HepG2 (cell line): ENCODE data around the gene PPP4C. TPM values are rescaled to one million over a fixed set of nuclear protein-coding genes. Genes with fewer than 3 reads are reported as not detected.

ENCODE experiments used
- ELF1 ChIP-seq: sonication (generic); formaldehyde crosslinking; IDR thresholded peaks from 2 replicates; pipeline ENCODE4 v1.4.0; 2020; ENCODE audit warnings: missing genetic modification reagents
- HCFC1 ChIP-seq: fragments of 150-350 bp; IDR thresholded peaks from 2 replicates; pipeline ENCODE4 v1.6.1; 2014; ENCODE audit warnings: low read depth, low read length
- HDAC2 ChIP-seq: sonication (generic); formaldehyde crosslinking; IDR thresholded peaks from 2 replicates; pipeline ENCODE4 v1.4.0; 2020; ENCODE audit warnings: missing genetic modification reagents
- KDM5A ChIP-seq: fragments of 200-600 bp; sonication (generic); IDR thresholded peaks from 2 replicates; pipeline ENCODE4 v1.7.0; 2018; ENCODE audit warnings: antibody characterized with exemption, mild to moderate bottlenecking, low read length, borderline replicate concordance
- NFIB ChIP-seq: sonication (generic); formaldehyde crosslinking; IDR thresholded peaks from 2 replicates; pipeline ENCODE4 v1.9.0; 2021; ENCODE audit warnings: missing genetic modification reagents, mild to moderate bottlenecking, borderline replicate concordance
- PATZ1 ChIP-seq: sonication (generic); formaldehyde crosslinking; IDR thresholded peaks from 2 replicates; pipeline ENCODE4 v1.4.0; 2020; ENCODE audit warnings: missing genetic modification reagents
- POGZ ChIP-seq: sonication (generic); formaldehyde crosslinking; IDR thresholded peaks from 2 replicates; pipeline ENCODE4 v1.4.0; 2020; ENCODE audit warnings: mild to moderate bottlenecking, missing genetic modification reagents
- RFX3 ChIP-seq: IDR thresholded peaks from 2 replicates; pipeline ENCODE4 v1.6.1; 2016; ENCODE audit warnings: missing biosample characterization, missing genetic modification reagents
- SOX6 ChIP-seq, 2 experiments: fragments of 450-650 bp in 1 of 2; sonication (generic) in 1 of 2; formaldehyde crosslinking in 1 of 2; IDR thresholded peaks; 2 replicates each; pipeline versions ENCODE4 v1.4.0 to v1.6.1; 2017 to 2020; ENCODE audit warnings: antibody characterized with exemption in 1 of 2, mild to moderate bottlenecking in 1 of 2, missing genetic modification reagents in 1 of 2
- TCF7 ChIP-seq: sonication (generic); IDR thresholded peaks from 2 replicates; pipeline ENCODE4 v1.6.1; 2016; ENCODE audit warnings: antibody characterized with exemption, low read depth
- TEAD3 ChIP-seq: optimal IDR thresholded peaks from 2 replicates; pipeline ENCODE3; 2016; ENCODE audit warnings: borderline replicate concordance
- U2AF1 ChIP-seq: fragments of 200-400 bp; formaldehyde crosslinking; optimal IDR thresholded peaks from 2 replicates; pipeline ENCODE3; 2017; ENCODE audit warnings: mild to moderate bottlenecking, low read depth, low read length
- XBP1 ChIP-seq: sonication (generic); formaldehyde crosslinking; IDR thresholded peaks from 2 replicates; pipeline ENCODE4 v1.5.0; 2020; ENCODE audit warnings: missing genetic modification reagents
- YY1 ChIP-seq: IDR thresholded peaks from 2 replicates; pipeline ENCODE4 v1.6.1; 2011; ENCODE audit warnings: low read length, low read depth, moderate library complexity, mild to moderate bottlenecking; ENCODE audit not compliant: insufficient read depth, insufficient replicate concordance
- ZBTB46 ChIP-seq: sonication (generic); formaldehyde crosslinking; IDR thresholded peaks from 2 replicates; pipeline ENCODE4 v1.4.0; 2020; ENCODE audit warnings: mild to moderate bottlenecking, missing genetic modification reagents, borderline replicate concordance
- ZFYVE20 ChIP-seq: sonication (generic); formaldehyde crosslinking; IDR thresholded peaks from 2 replicates; pipeline ENCODE4 v1.8.0; 2023; ENCODE audit warnings: low read depth, mild to moderate bottlenecking, moderate library complexity, missing genetic modification reagents, borderline replicate concordance
- ZNF205 ChIP-seq: IDR thresholded peaks from 2 replicates; pipeline ENCODE4 v1.6.1; 2018; ENCODE audit warnings: missing biosample characterization, missing genetic modification reagents
- ZNF251 ChIP-seq: sonication (generic); formaldehyde crosslinking; IDR thresholded peaks from 2 replicates; pipeline ENCODE4 v1.9.0; 2021; ENCODE audit warnings: mild to moderate bottlenecking, missing genetic modification reagents
- ZNF292 ChIP-seq: sonication (generic); formaldehyde crosslinking; IDR thresholded peaks from 2 replicates; pipeline ENCODE4 v1.8.1; 2022; ENCODE audit warnings: mild to moderate bottlenecking, low read depth, missing genetic modification reagents, borderline replicate concordance
- ZNF446 ChIP-seq: sonication (generic); formaldehyde crosslinking; IDR thresholded peaks from 2 replicates; pipeline ENCODE4 v1.5.0; 2020; ENCODE audit warnings: mild to moderate bottlenecking, missing genetic modification reagents
- ZNF737 ChIP-seq: sonication (generic); formaldehyde crosslinking; IDR thresholded peaks from 2 replicates; pipeline ENCODE4 v1.5.0; 2020; ENCODE audit warnings: missing genetic modification reagents, mild to moderate bottlenecking, borderline replicate concordance
- ZSCAN30 ChIP-seq: sonication (generic); formaldehyde crosslinking; IDR thresholded peaks from 2 replicates; pipeline ENCODE4 v1.5.0; 2020; ENCODE audit warnings: mild to moderate bottlenecking, missing genetic modification reagents
- polyA plus RNA-seq, 8 experiments: library from polyadenylated mRNA; depleted of rRNA in 3 of 8; stranded (reverse) in 7 of 8; unstranded in 1 of 8; fragments of >200 nt; fragmentation: Illumina TruSeq in 4 of 8; extraction: Trizol in 4 of 8; gene quantifications; 2 replicates each; pipeline versions ENCODE4 v1.2.1 to v1.2.3, GENCODE V29; 2011 to 2016; ENCODE audit warnings: low read depth in 4 of 8, missing spikeins in 1 of 8, mixed read lengths in 1 of 8; ENCODE audit not compliant: insufficient read depth in 1 of 8
- total RNA-seq, 5 experiments: library from RNA; depleted of rRNA; stranded (reverse); fragments of >200 nt; fragmentation: Illumina TruSeq; extraction: Trizol; gene quantifications; 2 replicates each; pipeline ENCODE4 v1.2.3, GENCODE V29; 2016; ENCODE audit warnings: low read depth in 1 of 5
- TF ChIP-seq, protein P1 (sequence below): sonication (generic); formaldehyde crosslinking; IDR thresholded peaks from 2 replicates; pipeline ENCODE4 v1.5.0; 2020; ENCODE audit warnings: mild to moderate bottlenecking, missing genetic modification reagents, moderate library complexity
- TF ChIP-seq, protein P2 (sequence below): IDR thresholded peaks from 2 replicates; pipeline ENCODE4 v1.6.1; 2016; ENCODE audit warnings: missing genetic modification reagents, missing compliant biosample characterization

The PPP4C gene
- total and polyA plus RNA-seq, 2 of the 13 experiments (the other 11 are each of a cell fraction or from before 2014, with no cell fraction given) = 176 to 220 TPM

DNA sequence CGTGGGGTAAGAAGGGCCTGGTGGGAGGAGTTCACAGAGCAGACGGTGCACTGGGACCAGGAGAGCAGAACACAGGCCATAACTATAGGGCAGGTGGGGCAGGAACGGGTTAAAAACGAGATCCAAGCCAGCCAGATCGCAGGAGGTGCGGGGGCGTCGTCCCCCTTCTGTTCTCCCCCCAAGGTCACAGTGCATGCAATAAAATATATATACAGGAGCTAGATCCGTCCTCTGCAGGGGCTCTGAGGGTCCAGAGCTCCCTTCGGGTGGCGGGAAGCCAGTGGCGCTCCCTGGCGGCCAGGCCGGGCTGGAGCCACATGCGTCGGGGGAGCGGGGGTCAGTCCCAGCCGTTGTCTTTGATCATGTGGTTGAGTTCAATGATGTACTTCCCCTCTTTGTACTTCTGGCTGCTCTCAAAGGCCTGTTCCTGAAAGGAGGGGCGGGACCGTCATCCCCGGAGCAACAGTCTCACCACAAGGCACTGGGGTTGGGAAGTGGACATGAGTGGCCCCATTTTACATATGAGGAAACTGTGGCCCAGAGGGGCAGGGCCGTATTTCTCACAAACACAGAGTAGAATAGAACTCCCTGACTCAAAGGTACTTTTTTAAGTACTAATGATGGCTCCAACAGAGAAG is 16.7 kb downstream of the PPP4C start (continued):
- TF ChIP-seq POGZ (CRISPR knock-in tag) (peak; percentile 62), U2AF1 (no peak), ZBTB46 (CRISPR knock-in tag) (no peak), SOX6 (IDR thresholded peaks at IDR 0.05) (no peak), SOX6 (CRISPR knock-in tag; IDR thresholded peaks at IDR 0.05) (peak; percentile 88), ELF1 (CRISPR knock-in tag) (peak; percentile 55; the same call in 1 of the 2 replicates), ZNF737 (peak; percentile 84; the same call in 1 of the 2 replicates), ZFYVE20 (CRISPR knock-in tag) (no peak), RFX3 (CRISPR knock-in tag) (no peak), PATZ1 (CRISPR knock-in tag) (peak; percentile 98), KDM5A (peak; percentile 60; the same call in 1 of the 2 replicates), NFIB (no peak), ZNF251 (CRISPR knock-in tag) (no peak), XBP1 (CRISPR knock-in tag) (peak; percentile 48; the same call in 1 of the 2 replicates), ZSCAN30 (no peak), HCFC1 (no peak), ZNF292 (CRISPR knock-in tag) (peak; percentile 19; the same call in 1 of the 2 replicates), YY1 (no peak), ZNF446 (no peak), TCF7 (peak; percentile 72), TEAD3 (peak; percentile 39), ZNF205 (CRISPR knock-in tag) (peak; percentile 65; the same call in 1 of the 2 replicates), HDAC2 (CRISPR knock-in tag) (peak; percentile 84)
- TF ChIP-seq, protein P1, sequence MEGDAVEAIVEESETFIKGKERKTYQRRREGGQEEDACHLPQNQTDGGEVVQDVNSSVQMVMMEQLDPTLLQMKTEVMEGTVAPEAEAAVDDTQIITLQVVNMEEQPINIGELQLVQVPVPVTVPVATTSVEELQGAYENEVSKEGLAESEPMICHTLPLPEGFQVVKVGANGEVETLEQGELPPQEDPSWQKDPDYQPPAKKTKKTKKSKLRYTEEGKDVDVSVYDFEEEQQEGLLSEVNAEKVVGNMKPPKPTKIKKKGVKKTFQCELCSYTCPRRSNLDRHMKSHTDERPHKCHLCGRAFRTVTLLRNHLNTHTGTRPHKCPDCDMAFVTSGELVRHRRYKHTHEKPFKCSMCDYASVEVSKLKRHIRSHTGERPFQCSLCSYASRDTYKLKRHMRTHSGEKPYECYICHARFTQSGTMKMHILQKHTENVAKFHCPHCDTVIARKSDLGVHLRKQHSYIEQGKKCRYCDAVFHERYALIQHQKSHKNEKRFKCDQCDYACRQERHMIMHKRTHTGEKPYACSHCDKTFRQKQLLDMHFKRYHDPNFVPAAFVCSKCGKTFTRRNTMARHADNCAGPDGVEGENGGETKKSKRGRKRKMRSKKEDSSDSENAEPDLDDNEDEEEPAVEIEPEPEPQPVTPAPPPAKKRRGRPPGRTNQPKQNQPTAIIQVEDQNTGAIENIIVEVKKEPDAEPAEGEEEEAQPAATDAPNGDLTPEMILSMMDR = peak; percentile 94
- TF ChIP-seq, protein P2, sequence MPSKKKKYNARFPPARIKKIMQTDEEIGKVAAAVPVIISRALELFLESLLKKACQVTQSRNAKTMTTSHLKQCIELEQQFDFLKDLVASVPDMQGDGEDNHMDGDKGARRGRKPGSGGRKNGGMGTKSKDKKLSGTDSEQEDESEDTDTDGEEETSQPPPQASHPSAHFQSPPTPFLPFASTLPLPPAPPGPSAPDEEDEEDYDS = peak; percentile 62; the same call in 1 of the 2 replicates
